Measurements from ENCODE around the gene TRIB2.

TRIB2 gene

DNA sequence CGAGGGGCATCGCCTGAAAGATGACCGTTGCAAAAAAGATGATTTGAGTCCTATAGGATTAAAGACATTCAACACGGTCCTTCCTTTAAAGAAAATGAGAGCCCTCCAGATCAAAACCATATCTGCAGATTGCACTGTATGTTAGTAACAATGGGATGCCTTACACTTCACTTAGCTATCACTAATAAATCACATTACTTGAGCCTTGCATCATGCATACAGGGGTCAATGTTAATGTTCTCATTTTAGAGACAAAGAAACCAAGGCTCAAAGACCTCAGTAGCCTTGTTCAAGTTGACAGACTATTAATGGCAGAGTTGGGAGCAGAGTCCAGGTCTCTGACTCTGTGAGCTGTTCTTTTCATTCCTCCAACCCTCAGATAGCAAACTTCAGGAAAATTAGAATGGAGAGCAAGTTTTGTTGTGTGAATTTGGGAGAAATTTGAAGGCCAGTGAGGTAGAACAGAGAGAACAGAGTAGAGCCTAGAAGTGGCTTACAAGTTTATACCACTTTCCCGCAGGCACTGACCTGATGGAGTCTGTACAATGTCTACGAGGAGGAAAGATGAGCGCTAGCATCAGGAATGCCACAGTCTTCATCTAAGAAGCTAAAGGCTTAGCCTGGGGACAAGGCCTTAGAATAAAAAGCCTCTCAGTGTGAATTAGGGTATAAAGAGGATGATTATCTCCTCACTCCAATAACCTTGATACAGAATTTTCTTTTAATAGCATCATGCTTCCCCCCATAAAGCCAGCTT, 48.3 kb downstream of the TRIB2 start:
- Histone ChIP-seq H3K9me3 (ENCODE audit: insufficient read depth, low read length) (no peaks in the 10 kb centered on the region), H3K27me3 (ENCODE audit: insufficient read depth, insufficient read length) (no peaks in the 10 kb centered on the region), H3K9ac (ENCODE audit: insufficient read length, low read depth) (no peak overlapping the region), H3K36me3 (ENCODE audit: insufficient read depth, insufficient read length, low read length) (no peaks in the 10 kb centered on the region), H3K4me1 (ENCODE audit: insufficient read depth, insufficient read length) (peaks cover 5% of the 10 kb centered on the region), H3K4me3 (ENCODE audit: insufficient read length, low read depth) (no peak overlapping the region)
- DNase-seq (ENCODE audit: low read depth, low spot score), result no peak
- TF ChIP-seq YY1 (IDR thresholded peaks at IDR 0.05; ENCODE audit: insufficient read depth, insufficient read length), result no peak
- no peak for TF ChIP-seq ZNF274 (IDR thresholded peaks at IDR 0.05; ENCODE audit: low read depth, low read length)
- TF ChIP-seq SUZ12 (IDR thresholded peaks at IDR 0.05; ENCODE audit: extremely low read depth, insufficient read depth, insufficient read length), result no peak

DNA sequence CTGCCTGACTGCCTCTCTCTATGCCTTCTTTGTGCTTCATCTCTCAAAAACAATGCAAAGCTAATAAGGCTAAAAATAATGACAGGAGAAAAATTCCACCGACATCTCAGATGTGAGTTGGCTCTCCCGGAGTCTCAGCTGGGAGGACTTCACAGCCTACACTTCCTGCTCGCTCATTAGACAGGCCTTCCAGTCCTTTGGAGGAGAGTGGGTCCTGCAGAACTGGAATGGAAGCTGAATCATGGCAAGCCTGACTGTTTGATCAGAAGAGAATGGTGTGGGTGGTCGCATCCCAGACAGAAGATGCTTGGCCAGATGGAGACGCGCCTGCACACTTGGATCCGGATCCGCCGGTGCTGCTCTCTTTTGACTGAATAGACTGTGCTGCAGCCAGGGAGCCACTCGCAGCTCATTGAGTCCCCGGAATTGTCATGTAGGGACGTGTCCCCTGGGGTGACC, 49.7 kb downstream of the TRIB2 start:
- no peaks in the 10 kb centered on the region for H3K9me3 ChIP-seq (ENCODE audit: insufficient read depth, low read length)
- DNase-seq (ENCODE audit: low read depth, low spot score), result no peak
- TF ChIP-seq SUZ12 (IDR thresholded peaks at IDR 0.05; ENCODE audit: extremely low read depth, insufficient read depth, insufficient read length) (no peak), YY1 (IDR thresholded peaks at IDR 0.05; ENCODE audit: insufficient read depth, insufficient read length) (no peak), ZNF274 (IDR thresholded peaks at IDR 0.05; ENCODE audit: low read depth, low read length) (no peak)

DNA sequence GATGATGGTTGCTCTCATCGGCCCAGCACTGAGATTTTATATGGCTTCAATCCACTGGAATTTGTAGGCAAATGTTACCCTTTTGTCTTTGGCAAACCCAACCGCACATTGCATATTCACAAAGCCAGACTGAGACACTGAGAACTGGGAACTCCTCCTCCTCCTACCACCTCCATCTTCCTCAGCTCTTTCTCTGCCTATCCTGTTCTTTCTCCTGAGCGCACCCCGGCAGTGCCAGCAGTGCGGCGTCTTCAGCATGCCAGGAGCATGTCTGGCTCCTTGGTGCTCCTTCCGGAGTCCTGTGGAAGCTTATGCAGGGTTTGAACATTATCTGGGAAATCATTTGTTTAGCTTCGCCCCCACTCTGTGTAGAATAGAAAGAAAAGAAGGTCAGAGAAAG, 50.8 kb downstream of the TRIB2 start:
- DNase-seq (ENCODE audit: low read depth, low spot score), result no peak
- Histone ChIP-seq H3K9me3 (ENCODE audit: insufficient read depth, low read length) (no peaks in the 10 kb centered on the region), H3K9ac (ENCODE audit: insufficient read length, low read depth) (no peak overlapping the region), H3K4me3 (ENCODE audit: insufficient read length, low read depth) (no peak overlapping the region), H3K27me3 (ENCODE audit: insufficient read depth, insufficient read length) (no peaks in the 10 kb centered on the region), H3K36me3 (ENCODE audit: insufficient read depth, insufficient read length, low read length) (no peaks in the 10 kb centered on the region), H3K4me1 (ENCODE audit: insufficient read depth, insufficient read length) (peaks cover 5% of the 10 kb centered on the region)
- no peak for TF ChIP-seq SUZ12 (IDR thresholded peaks at IDR 0.05; ENCODE audit: extremely low read depth, insufficient read depth, insufficient read length)
- no peak for TF ChIP-seq YY1 (IDR thresholded peaks at IDR 0.05; ENCODE audit: insufficient read depth, insufficient read length)
- no peak for TF ChIP-seq ZNF274 (IDR thresholded peaks at IDR 0.05; ENCODE audit: low read depth, low read length)

More for the DNA sequence above, 49.7 kb downstream of the TRIB2 start:
- Histone ChIP-seq H3K27me3 (ENCODE audit: insufficient read depth, insufficient read length) (no peaks in the 10 kb centered on the region), H3K4me3 (ENCODE audit: insufficient read length, low read depth) (no peak overlapping the region), H3K36me3 (ENCODE audit: insufficient read depth, insufficient read length, low read length) (no peaks in the 10 kb centered on the region), H3K4me1 (ENCODE audit: insufficient read depth, insufficient read length) (peaks cover 5% of the 10 kb centered on the region), H3K9ac (ENCODE audit: insufficient read length, low read depth) (no peak overlapping the region)

DNA sequence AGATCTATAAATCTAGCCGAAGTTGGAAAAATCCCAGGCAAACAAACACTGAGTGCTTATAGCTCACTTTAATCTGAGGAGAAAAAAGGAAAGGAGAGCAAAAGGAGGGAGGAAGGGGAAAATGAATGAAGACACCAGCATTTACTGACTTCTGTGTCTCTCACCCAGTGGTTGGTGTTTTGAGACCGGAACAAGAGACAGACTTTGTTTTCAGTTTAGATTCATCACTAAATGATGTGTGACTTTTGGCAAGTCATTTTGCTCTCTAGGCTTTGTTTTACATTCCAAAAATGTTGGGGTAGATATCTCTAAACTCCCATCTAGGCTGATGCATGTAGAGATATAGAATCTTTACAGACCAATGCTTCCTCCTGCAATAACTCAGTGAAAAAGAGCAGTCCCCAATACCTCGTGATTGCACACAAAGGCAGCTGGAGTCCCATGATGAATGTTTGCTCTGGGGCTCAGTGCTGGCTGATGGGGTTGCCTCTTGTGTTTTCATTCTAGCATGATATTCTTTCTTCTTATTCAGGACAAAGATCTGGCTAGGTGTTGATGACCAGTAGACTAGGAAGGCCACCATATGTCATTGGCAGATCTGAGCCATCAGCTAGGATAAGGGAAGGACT, 51.4 kb downstream of the TRIB2 start:
- TF ChIP-seq SUZ12 (IDR thresholded peaks at IDR 0.05; ENCODE audit: extremely low read depth, insufficient read depth, insufficient read length), result no peak
- no peak for TF ChIP-seq YY1 (IDR thresholded peaks at IDR 0.05; ENCODE audit: insufficient read depth, insufficient read length)
- no peak overlapping the region for H3K4me3 ChIP-seq (ENCODE audit: insufficient read length, low read depth)
- H3K4me1 ChIP-seq (ENCODE audit: insufficient read depth, insufficient read length), result peaks cover 5% of the 10 kb centered on the region

DNA sequence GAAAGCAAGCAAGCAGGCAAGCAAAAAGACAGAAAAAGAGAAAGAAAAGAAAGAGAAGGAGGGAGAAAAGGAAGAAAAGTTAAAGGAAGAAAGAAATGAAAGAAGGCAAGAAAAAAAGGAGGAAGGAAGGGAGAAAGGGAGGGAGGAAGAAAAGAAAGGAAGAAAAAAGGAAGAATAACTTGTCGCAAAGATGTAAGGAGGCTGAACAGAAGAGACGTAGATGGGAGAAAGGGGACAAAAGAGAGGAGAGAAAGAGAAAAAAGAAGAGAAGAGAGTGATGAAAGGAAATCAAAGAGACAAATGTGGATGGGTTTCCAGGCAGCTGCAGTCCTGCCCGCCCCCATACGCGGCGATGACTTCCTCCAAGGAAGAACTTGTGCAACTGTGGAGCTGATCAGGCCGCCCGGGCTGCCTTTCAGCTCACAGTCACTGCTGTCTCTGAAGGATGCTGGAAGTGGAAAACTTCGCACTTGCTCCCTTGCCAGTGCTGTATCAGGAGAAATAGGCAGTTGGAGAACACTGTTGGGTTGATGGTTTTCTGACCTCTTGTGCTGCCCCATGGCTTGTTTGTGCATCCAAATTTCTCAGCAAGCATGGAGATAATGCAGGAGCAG, 52.9 kb downstream of the TRIB2 start:
- no peak overlapping the region for H3K4me3 ChIP-seq (ENCODE audit: insufficient read length, low read depth)
- H3K9ac ChIP-seq (ENCODE audit: insufficient read length, low read depth), result no peak overlapping the region
- no peak for DNase-seq (ENCODE audit: low read depth, low spot score)
- H3K36me3 ChIP-seq (ENCODE audit: insufficient read depth, insufficient read length, low read length), result no peaks in the 10 kb centered on the region
- no peak for TF ChIP-seq YY1 (IDR thresholded peaks at IDR 0.05; ENCODE audit: insufficient read depth, insufficient read length)
- TF ChIP-seq SUZ12 (IDR thresholded peaks at IDR 0.05; ENCODE audit: extremely low read depth, insufficient read depth, insufficient read length), result no peak
- H3K9me3 ChIP-seq (ENCODE audit: insufficient read depth, low read length), result no peaks in the 10 kb centered on the region
- peaks cover 5% of the 10 kb centered on the region for H3K4me1 ChIP-seq (ENCODE audit: insufficient read depth, insufficient read length)
- no peaks in the 10 kb centered on the region for H3K27me3 ChIP-seq (ENCODE audit: insufficient read depth, insufficient read length)

More for the DNA sequence above, 51.4 kb downstream of the TRIB2 start:
- Histone ChIP-seq H3K36me3 (ENCODE audit: insufficient read depth, insufficient read length, low read length) (no peaks in the 10 kb centered on the region), H3K9me3 (ENCODE audit: insufficient read depth, low read length) (no peaks in the 10 kb centered on the region), H3K9ac (ENCODE audit: insufficient read length, low read depth) (no peak overlapping the region), H3K27me3 (ENCODE audit: insufficient read depth, insufficient read length) (no peaks in the 10 kb centered on the region)
- DNase-seq (ENCODE audit: low read depth, low spot score), result no peak

- TF ChIP-seq ZNF274 (IDR thresholded peaks at IDR 0.05; ENCODE audit: low read depth, low read length) (no peak), YY1 (IDR thresholded peaks at IDR 0.05; ENCODE audit: insufficient read depth, insufficient read length) (no peak), SUZ12 (IDR thresholded peaks at IDR 0.05; ENCODE audit: extremely low read depth, insufficient read depth, insufficient read length) (no peak)
- Histone ChIP-seq H3K36me3 (ENCODE audit: insufficient read depth, insufficient read length, low read length) (no peaks in the 10 kb centered on the region), H3K4me3 (ENCODE audit: insufficient read length, low read depth) (no peak overlapping the region), H3K27me3 (ENCODE audit: insufficient read depth, insufficient read length) (no peaks in the 10 kb centered on the region), H3K4me1 (ENCODE audit: insufficient read depth, insufficient read length) (peaks cover 5% of the 10 kb centered on the region), H3K9ac (ENCODE audit: insufficient read length, low read depth) (no peak overlapping the region), H3K9me3 (ENCODE audit: insufficient read depth, low read length) (no peaks in the 10 kb centered on the region)
- DNase-seq (ENCODE audit: low read depth, low spot score), result peak; percentile 36
These were observed 53.7 kb downstream of the TRIB2 start for GRCh38 chr2:12770300-12770968.

DNA sequence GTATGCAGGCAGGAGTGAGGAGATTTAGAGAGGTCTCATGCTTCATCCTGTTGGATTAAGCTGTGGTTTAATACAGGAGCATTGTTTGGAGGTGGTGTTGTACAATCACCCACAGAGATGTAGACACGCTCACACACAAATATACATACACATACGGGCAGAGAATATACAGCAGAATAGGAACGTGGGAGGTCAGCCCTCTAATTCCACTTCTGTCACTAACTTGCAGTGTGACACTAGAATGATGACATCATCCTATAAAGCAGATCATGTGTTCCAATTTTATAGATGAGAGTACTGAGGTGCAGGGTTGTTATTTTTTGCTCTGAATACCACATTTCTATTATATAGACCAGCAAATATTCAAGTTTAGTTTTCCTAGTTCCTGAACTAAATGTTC, 54.4 kb downstream of the TRIB2 start:
- Histone ChIP-seq H3K9ac (ENCODE audit: insufficient read length, low read depth) (no peak overlapping the region), H3K9me3 (ENCODE audit: insufficient read depth, low read length) (no peaks in the 10 kb centered on the region), H3K4me3 (ENCODE audit: insufficient read length, low read depth) (no peak overlapping the region), H3K4me1 (ENCODE audit: insufficient read depth, insufficient read length) (peaks cover 5% of the 10 kb centered on the region), H3K27me3 (ENCODE audit: insufficient read depth, insufficient read length) (no peaks in the 10 kb centered on the region), H3K36me3 (ENCODE audit: insufficient read depth, insufficient read length, low read length) (no peaks in the 10 kb centered on the region)
- TF ChIP-seq ZNF274 (IDR thresholded peaks at IDR 0.05; ENCODE audit: low read depth, low read length) (no peak), SUZ12 (IDR thresholded peaks at IDR 0.05; ENCODE audit: extremely low read depth, insufficient read depth, insufficient read length) (no peak), YY1 (IDR thresholded peaks at IDR 0.05; ENCODE audit: insufficient read depth, insufficient read length) (no peak)
- DNase-seq (ENCODE audit: low read depth, low spot score), result no peak

Measured in NT2/D1 (cell line).